ENCODE data around the gene SUCLG2.

Gene SUCLG2

DNA sequence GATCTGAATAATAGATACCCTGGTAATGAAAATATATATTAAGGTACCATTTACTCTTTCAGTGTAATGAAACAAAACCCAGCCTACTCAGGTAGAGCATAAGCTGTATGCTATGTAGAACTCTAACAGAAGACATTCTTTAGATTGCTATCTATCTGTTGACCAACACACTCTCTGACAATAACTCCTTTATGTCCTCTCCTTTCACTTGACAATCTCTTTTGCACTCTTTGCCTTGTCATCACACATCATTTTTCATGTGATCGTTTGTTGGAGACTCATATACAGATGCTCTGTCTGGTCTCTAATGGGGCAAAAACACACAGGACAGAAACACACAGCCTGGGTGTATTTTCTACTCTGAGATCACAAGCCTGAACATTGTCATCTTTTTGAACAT lies 35.4 kb upstream of the SUCLG2 start:
- no peak overlapping the region for H3K4me3 ChIP-seq (ENCODE audit: low read length)
- no peak for DNase-seq (ENCODE audit: low read depth)
- no peak for TF ChIP-seq CTCF (conservative IDR thresholded peaks at IDR 0.05; ENCODE audit: low read depth, low read length)

DNA sequence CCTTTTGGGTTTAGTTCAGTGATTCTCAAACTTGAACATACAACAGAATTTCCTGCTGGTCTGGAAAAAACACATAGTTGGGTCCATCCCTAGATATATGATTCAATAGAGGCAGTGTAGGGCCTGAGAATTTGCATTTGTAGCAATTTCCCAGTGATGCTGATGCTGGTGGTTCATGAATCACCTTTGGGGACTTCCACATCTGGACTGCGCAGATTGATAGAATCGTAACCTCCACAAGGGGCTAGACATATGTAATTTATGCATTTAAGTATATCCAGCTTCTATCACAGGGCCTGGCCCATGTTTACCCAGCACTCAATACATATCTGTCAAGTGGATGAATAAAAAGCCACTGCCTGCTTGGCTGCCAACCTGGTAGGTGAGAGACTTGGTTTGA lies 33.8 kb upstream of the SUCLG2 start:
- TF ChIP-seq CTCF (conservative IDR thresholded peaks at IDR 0.05; ENCODE audit: low read depth, low read length), result no peak
- no peak overlapping the region for H3K4me3 ChIP-seq (ENCODE audit: low read length)
- DNase-seq (ENCODE audit: low read depth), result no peak

DNA sequence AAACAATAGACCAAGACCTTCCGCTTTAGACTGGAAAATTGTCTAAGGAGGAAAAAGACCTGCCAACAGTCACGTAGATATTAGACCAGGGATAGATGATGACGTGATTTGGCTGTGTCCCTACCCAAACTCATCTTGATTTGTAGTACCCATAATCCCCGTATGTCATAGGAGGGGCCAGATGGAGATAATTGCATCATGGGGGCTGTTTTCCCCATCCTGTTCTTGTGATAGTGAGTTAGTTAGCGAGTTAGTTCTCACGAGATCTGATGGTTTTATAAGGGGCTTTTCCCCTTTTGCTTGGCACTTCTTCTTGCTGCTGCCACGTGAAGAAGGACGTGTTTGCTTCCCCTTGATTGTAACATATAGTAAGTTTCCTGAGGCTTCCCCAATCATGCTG lies 31.7 kb upstream of the SUCLG2 start:
- TF ChIP-seq CTCF (conservative IDR thresholded peaks at IDR 0.05; ENCODE audit: low read depth, low read length), result no peak
- no peak for DNase-seq (ENCODE audit: low read depth)
- H3K4me3 ChIP-seq (ENCODE audit: low read length), result no peak overlapping the region

- no peak for DNase-seq (ENCODE audit: low read depth)
- H3K4me3 ChIP-seq (ENCODE audit: low read length), result no peak overlapping the region
- TF ChIP-seq CTCF (conservative IDR thresholded peaks at IDR 0.05; ENCODE audit: low read depth, low read length), result no peak
Observed at GRCh38 chr3:67685499-67685898, 31.1 kb upstream of the SUCLG2 start.

- no peak for DNase-seq (ENCODE audit: low read depth)
- H3K4me3 ChIP-seq (ENCODE audit: low read length), result no peak overlapping the region
- no peak for TF ChIP-seq CTCF (conservative IDR thresholded peaks at IDR 0.05; ENCODE audit: low read depth, low read length)
Observed at GRCh38 chr3:67684211-67684610, 29.8 kb upstream of the SUCLG2 start.

- no peak for DNase-seq (ENCODE audit: low read depth)
- no peak overlapping the region for H3K4me3 ChIP-seq (ENCODE audit: low read length)
- TF ChIP-seq CTCF (conservative IDR thresholded peaks at IDR 0.05; ENCODE audit: low read depth, low read length), result no peak
Observed at GRCh38 chr3:67683522-67683921, 29.1 kb upstream of the SUCLG2 start.

DNA sequence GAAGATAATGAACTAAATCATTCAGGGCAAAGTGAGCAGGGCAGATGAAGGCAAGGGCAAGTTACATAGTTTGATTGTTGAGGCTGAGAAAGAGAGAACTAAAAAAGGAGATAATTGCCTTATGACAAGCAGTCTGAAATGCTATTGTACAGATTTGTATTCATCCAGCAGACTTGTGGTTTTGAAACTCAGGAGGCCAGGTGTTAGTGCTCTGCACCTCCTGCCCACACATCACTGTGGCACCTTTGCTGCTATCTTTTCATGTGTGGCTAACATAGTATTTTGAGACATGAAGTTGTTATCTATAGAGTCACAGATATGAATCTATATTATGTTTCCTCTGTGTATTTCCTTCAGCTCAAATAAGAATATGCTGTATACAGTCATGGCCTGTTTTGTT lies 24.3 kb upstream of the SUCLG2 start:
- H3K4me3 ChIP-seq (ENCODE audit: low read length), result no peak overlapping the region
- DNase-seq (ENCODE audit: low read depth), result no peak
- TF ChIP-seq CTCF (conservative IDR thresholded peaks at IDR 0.05; ENCODE audit: low read depth, low read length), result no peak
